IMR-90 (cell line): ENCODE data around the gene COPZ1. TPM values are rescaled to one million over a fixed set of nuclear protein-coding genes. Genes with fewer than 3 reads are reported as not detected.

Experiments
- ATAC-seq: fragments of 200-7000 bp; cut with Tn5 transposase; 2 replicates; pipeline ENCODE4 v1.9.1; 2020; ENCODE audit warnings: low read depth, mild to moderate bottlenecking, moderate library complexity
- BruUV-seq: library from RNA; stranded (reverse); fragments of 400-500 nt; replicated peaks from 2 replicates; lab custom pipeline; 2021; lab: Mats Ljungman, UMichigan
- CTCF ChIA-PET: fragments of 300-600 bp; formaldehyde crosslinking; extraction: SDS; loops from one replicate; lab custom pipeline; 2021; ENCODE audit warnings: antibody characterized with exemption; lab: Yijun Ruan, JAX
- POLR2A ChIA-PET: fragments of 300-600 bp; sonication (Branson Sonifier 250); formaldehyde crosslinking; loops from one replicate; lab custom pipeline; 2022; ENCODE audit warnings: antibody characterized with exemption; ENCODE audit not compliant: unreplicated experiment; lab: Charles Lee
- DNase-seq: peaks from one replicate; pipeline ENCODE4 v3.0.0; 2013
- H2AFZ ChIP-seq: replicated peaks from 2 replicates; pipeline ENCODE3; 2013; ENCODE audit warnings: low read length, mild to moderate bottlenecking; ENCODE audit not compliant: poor library complexity
- H2AK5ac ChIP-seq: 2 replicates; pipeline ENCODE4 v1.6.1; 2013; ENCODE audit warnings: low read depth, low read length, inconsistent platforms
- H2AK9ac ChIP-seq: replicated peaks from 2 replicates; pipeline ENCODE3; 2013; ENCODE audit warnings: mild to moderate bottlenecking, low read depth, low read length, moderate library complexity; ENCODE audit not compliant: poor library complexity
- H2BK120ac ChIP-seq: 2 replicates; pipeline ENCODE4 v1.6.1; 2013; ENCODE audit warnings: low read depth, low read length, inconsistent platforms
- H2BK15ac ChIP-seq: 3 replicates; pipeline ENCODE4 v1.6.1; 2013; ENCODE audit warnings: low read depth, low read length, inconsistent platforms
- H2BK20ac ChIP-seq: 2 replicates; pipeline ENCODE4 v1.6.1; 2013; ENCODE audit warnings: low read depth, mild to moderate bottlenecking, inconsistent platforms, low read length, moderate library complexity
- H2BK5ac ChIP-seq: 2 replicates; pipeline ENCODE4 v1.6.1; 2013; ENCODE audit warnings: mild to moderate bottlenecking, low read depth, low read length, inconsistent platforms; ENCODE audit not compliant: poor library complexity, severe bottlenecking
- H3K14ac ChIP-seq: replicated peaks from 2 replicates; pipeline ENCODE4 v1.6.1; 2013; ENCODE audit warnings: low read depth, low read length, inconsistent platforms
- H3K18ac ChIP-seq: 2 replicates; pipeline ENCODE4 v1.6.1; 2013; ENCODE audit warnings: low read depth, low read length, control low read depth
- H3K23ac ChIP-seq: 2 replicates; pipeline ENCODE4 v1.6.1; 2013; ENCODE audit warnings: low read depth, low read length, inconsistent platforms
- H3K27ac ChIP-seq: 2 replicates; pipeline ENCODE4 v1.5.1; 2013; ENCODE audit warnings: mild to moderate bottlenecking, control low read depth, low read length; ENCODE audit not compliant: insufficient read depth
- H3K27me3 ChIP-seq: 2 replicates; pipeline ENCODE4 v1.6.1; 2013; ENCODE audit warnings: low read length; ENCODE audit not compliant: control insufficient read depth, insufficient read depth
- H3K36me3 ChIP-seq: 2 replicates; pipeline ENCODE4 v1.6.1; 2013; ENCODE audit warnings: low read length, mixed read lengths; ENCODE audit not compliant: control insufficient read depth, insufficient read depth
- H3K4ac ChIP-seq: 2 replicates; pipeline ENCODE4 v1.6.1; 2013; ENCODE audit warnings: low read depth, low read length, inconsistent platforms
- H3K4me1 ChIP-seq: 2 replicates; pipeline ENCODE4 v1.6.1; 2013; ENCODE audit warnings: low read length, mixed read lengths; ENCODE audit not compliant: control insufficient read depth, insufficient read depth
- H3K4me2 ChIP-seq: 2 replicates; pipeline ENCODE4 v1.6.1; 2013; ENCODE audit warnings: low read depth, mild to moderate bottlenecking, control low read depth, low read length, moderate library complexity
- H3K4me3 ChIP-seq: 2 replicates; pipeline ENCODE4 v1.5.1; 2013; ENCODE audit warnings: low read depth, mild to moderate bottlenecking, control low read depth, low read length, moderate library complexity; ENCODE audit not compliant: insufficient read depth
- H3K56ac ChIP-seq: 2 replicates; pipeline ENCODE4 v1.6.1; 2013; ENCODE audit warnings: low read length, inconsistent platforms; ENCODE audit not compliant: insufficient read depth; ENCODE audit errors: extremely low read depth
- H3K79me1 ChIP-seq, 2 experiments: 2 replicates each; pipeline ENCODE4 v1.6.1; 2013; ENCODE audit warnings: low read length in 2 of 2, inconsistent platforms in 1 of 2, low read depth in 1 of 2
- H3K9ac ChIP-seq: 2 replicates; pipeline ENCODE4 v1.6.1; 2013; ENCODE audit warnings: low read depth, low read length, control low read depth
- H3K9me1 ChIP-seq: 2 replicates; pipeline ENCODE4 v1.6.1; 2013; ENCODE audit warnings: low read length, inconsistent platforms; ENCODE audit not compliant: insufficient read depth
- H3K9me3 ChIP-seq: 2 replicates; pipeline ENCODE4 v1.6.1; 2013; ENCODE audit warnings: low read length; ENCODE audit not compliant: control insufficient read depth, insufficient read depth
- H4K20me1 ChIP-seq: 2 replicates; pipeline ENCODE4 v1.6.1; 2013; ENCODE audit warnings: low read length, inconsistent platforms; ENCODE audit not compliant: insufficient read depth
- H4K5ac ChIP-seq: 2 replicates; pipeline ENCODE4 v1.6.1; 2013; ENCODE audit warnings: mild to moderate bottlenecking, low read depth, low read length, control low read depth
- H4K8ac ChIP-seq, 2 experiments: 2 replicates each; pipeline ENCODE4 v1.6.1; 2013; ENCODE audit warnings: low read depth in 2 of 2, low read length in 2 of 2, control low read depth in 1 of 2, inconsistent platforms in 1 of 2
- H4K91ac ChIP-seq: 2 replicates; pipeline ENCODE4 v1.6.1; 2013; ENCODE audit warnings: low read depth, low read length, inconsistent platforms; ENCODE audit not compliant: insufficient read depth
- BHLHE40 ChIP-seq: fragments of 150-350 bp; IDR thresholded peaks from 2 replicates; pipeline ENCODE4 v1.6.1; 2016; ENCODE audit warnings: mild to moderate bottlenecking, low read depth, low read length
- CHD1 ChIP-seq: IDR thresholded peaks from 2 replicates; pipeline ENCODE4 v1.6.1; 2012; ENCODE audit warnings: low read depth, low read length, improper control_type of control experiment
- CTCF ChIP-seq: conservative IDR thresholded peaks from 2 replicates; pipeline ENCODE4 v1.5.1; 2012; ENCODE audit warnings: mild to moderate bottlenecking, low read depth, low read length, improper control_type of control experiment
- ELK1 ChIP-seq: fragments of 150-350 bp; IDR thresholded peaks from 2 replicates; pipeline ENCODE4 v1.6.1; 2016; ENCODE audit warnings: low read depth, mild to moderate bottlenecking, low read length, moderate library complexity, borderline replicate concordance
- FOS ChIP-seq: fragments of 150-350 bp; IDR thresholded peaks from 2 replicates; pipeline ENCODE4 v1.6.1; 2016; ENCODE audit warnings: low read depth, low read length
- MAZ ChIP-seq: IDR thresholded peaks from 2 replicates; pipeline ENCODE4 v1.6.1; 2012; ENCODE audit warnings: low read depth, mild to moderate bottlenecking, low read length, improper control_type of control experiment, moderate library complexity, borderline replicate concordance
- NFE2L2 ChIP-seq: fragments of 150-350 bp; IDR thresholded peaks from 2 replicates; pipeline ENCODE4 v1.6.1; 2016; ENCODE audit warnings: low read depth, mild to moderate bottlenecking, low read length
- POLR2A ChIP-seq: IDR thresholded peaks from 2 replicates; pipeline ENCODE4 v1.6.1; 2012; ENCODE audit warnings: mild to moderate bottlenecking, low read depth, low read length
- RAD21 ChIP-seq: IDR thresholded peaks from 2 replicates; pipeline ENCODE4 v1.6.1; 2012; ENCODE audit warnings: low read length, improper control_type of control experiment
- RFX5 ChIP-seq: IDR thresholded peaks from 2 replicates; pipeline ENCODE4 v1.8.0; 2012; ENCODE audit warnings: low read depth, mild to moderate bottlenecking, low read length, moderate library complexity
- WGBS, 2 experiments: methylation state at CpG; one replicate each; pipeline versions ENCODE4 v1.1.5 to v1.1.7; 2013; ENCODE audit warnings: missing lambda C conversion rate in 2 of 2; ENCODE audit not compliant: insufficient read length in 1 of 2; ENCODE audit errors: extremely low coverage in 2 of 2; 5-methylcytosine and 5-hydroxymethylcytosine counted together
- dilution Hi-C: fragments of 300-500 bp; cut with HindIII; formaldehyde crosslinking; loops from one replicate; pipeline ENCODE4 v1.14.3; 2018; ENCODE audit warnings: low sequenced_read_pairs; ENCODE audit not compliant: unreplicated experiment
- in situ Hi-C: fragments of 300-500 bp; cut with MboI; formaldehyde crosslinking; loops from 3 replicates; pipeline ENCODE4 v1.14.3; 2019; ENCODE audit warnings: low sequenced_read_pairs, inconsistent platforms, mixed read lengths
- intact Hi-C: fragments of 100-400 bp; cut with micrococcal nuclease; formaldehyde crosslinking; loops from 2 replicates; pipeline ENCODE4 v1.10.0; 2022
- polyA plus RNA-seq, 3 experiments: library from polyadenylated mRNA; depleted of rRNA; stranded (reverse); fragments of >200 nt; gene quantifications; 2 replicates each; pipeline ENCODE4 v1.2.3, GENCODE V29; 2012; ENCODE audit warnings: low replicate concordance in 1 of 3
- total RNA-seq: library from RNA; depleted of rRNA; stranded (reverse); fragments of >200 nt; gene quantifications from 2 replicates; pipeline ENCODE4 v1.2.3, GENCODE V29; 2012
- TF ChIP-seq, protein P1 (sequence below): fragments of 150-350 bp; IDR thresholded peaks from 2 replicates; pipeline ENCODE4 v1.6.1; 2017; ENCODE audit warnings: mild to moderate bottlenecking, antibody characterized with exemption, low read length, low read depth

The COPZ1 gene
- total and polyA plus RNA-seq, 2 of the 4 experiments (the other 2 are of a cell fraction), result 187 to 382 TPM

- no peak for TF ChIP-seq MAZ
These were observed 30.6 kb upstream of the COPZ1 start (continued) for GRCh38 chr12:54294152-54294952.

DNA sequence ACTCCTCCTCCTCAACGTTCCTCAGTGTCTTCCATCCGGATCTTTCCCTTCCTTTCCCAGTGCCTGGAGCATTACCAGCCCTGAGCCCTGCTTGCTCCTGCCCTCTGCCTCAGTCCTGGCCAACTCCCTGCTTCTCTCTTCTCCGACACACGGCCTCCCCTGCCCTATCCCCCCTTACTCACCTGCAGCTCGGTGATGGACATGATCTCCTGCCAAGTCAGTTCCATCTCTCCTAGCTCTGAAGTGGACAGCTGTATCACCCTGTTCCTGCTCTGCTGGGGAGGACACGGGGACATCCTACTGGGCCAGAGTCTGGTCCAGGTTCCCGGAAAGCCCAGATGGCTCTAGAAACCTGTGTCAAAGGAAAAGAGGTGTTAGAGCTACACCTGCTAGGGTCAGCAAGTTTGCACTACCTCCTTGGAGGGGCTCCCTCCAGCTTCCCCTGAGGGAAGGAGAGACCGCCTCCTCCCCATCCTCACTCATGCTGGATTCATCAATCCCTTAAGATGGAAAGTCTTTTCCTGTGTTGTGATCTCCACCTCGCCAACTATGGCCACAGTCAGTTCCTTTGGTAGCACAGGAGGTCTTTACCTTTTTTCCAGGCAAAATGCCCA, 29.9 kb upstream of the COPZ1 start:
- DNase-seq (no peak), ATAC-seq (no peak)
- Histone ChIP-seq H3K36me3 (no peaks in the 10 kb centered on the region), H3K14ac (no peak overlapping the region), H2AK9ac (no peak overlapping the region), H4K91ac (no peak overlapping the region), H2BK15ac (no peak overlapping the region), H3K18ac (no peak overlapping the region), H3K23ac (no peak overlapping the region), H3K27me3 (peaks cover 11% of the 10 kb centered on the region), H2AK5ac (no peak overlapping the region; the same call in 1 of the 2 replicates), H3K9ac (no peak overlapping the region), H3K9me3 (no peaks in the 10 kb centered on the region), H3K27ac (no peak overlapping the region), H3K4me2 (no peak overlapping the region), H3K9me1 (no peaks in the 10 kb centered on the region), H2BK120ac (no peak overlapping the region), H2BK20ac (no peak overlapping the region), H4K5ac (no peak overlapping the region), H4K20me1 (no peaks in the 10 kb centered on the region), H3K4me1 (peaks cover under 1% of the 10 kb centered on the region; the same call in 1 of the 2 replicates), H3K56ac (no peak overlapping the region), H2BK5ac (no peak overlapping the region), H2AFZ (no peak overlapping the region), H3K4ac (no peak overlapping the region), H3K4me3 (no peak overlapping the region), H4K8ac (no peak overlapping the region), H3K79me1 (no peaks in the 10 kb centered on the region)
- in situ Hi-C loops, result loop anchor here (5.0 kb wide), 1 partner anchor 67 kb away; the partner anchor contains the start of gene GPR84
- intact Hi-C loops, result loop anchor here (1.0 kb wide), 2 partner anchors 65 to 73 kb away; no protein-coding TSS in a partner anchor
- BruUV-seq, result no TSS peak
- dilution Hi-C loops, result no loop called here
- WGBS, 2 experiments, result 54% methylated on average over 2 of the region's 9 CpGs; no CpG with 5 or more reads in 1 of the 2 experiments
- POLR2A ChIA-PET, result no interaction called here
- CTCF ChIA-PET, result interaction anchor here (1.1 to 2.1 kb wide), 3 partner anchors 66 to 85 kb away, joined by 3 to 7 read pairs (median 5); no protein-coding TSS in a partner anchor
- TF ChIP-seq MAZ (no peak), CHD1 (no peak), RAD21 (no peak), NFE2L2 (no peak), RFX5 (no peak), BHLHE40 (no peak), POLR2A (no peak), ELK1 (no peak), FOS (no peak), CTCF (no peak)
- TF ChIP-seq, protein P1, sequence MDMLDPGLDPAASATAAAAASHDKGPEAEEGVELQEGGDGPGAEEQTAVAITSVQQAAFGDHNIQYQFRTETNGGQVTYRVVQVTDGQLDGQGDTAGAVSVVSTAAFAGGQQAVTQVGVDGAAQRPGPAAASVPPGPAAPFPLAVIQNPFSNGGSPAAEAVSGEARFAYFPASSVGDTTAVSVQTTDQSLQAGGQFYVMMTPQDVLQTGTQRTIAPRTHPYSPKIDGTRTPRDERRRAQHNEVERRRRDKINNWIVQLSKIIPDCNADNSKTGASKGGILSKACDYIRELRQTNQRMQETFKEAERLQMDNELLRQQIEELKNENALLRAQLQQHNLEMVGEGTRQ, result no peak
